HG03025 (cell line): ENCODE measurements around the gene ANKRD42.

Experiments
- ATAC-seq: cut with Tn5 transposase; IDR thresholded peaks from one replicate; pipeline ENCODE4 v1.9.1; 2021; ENCODE audit warnings: mild to moderate bottlenecking, moderate library complexity; ENCODE audit not compliant: unreplicated experiment, low FRiP score

Gene ANKRD42

GRCh38 chr11:83284501-83285150 is 91.1 kb downstream of the ANKRD42 start:
- no peak for ATAC-seq

GRCh38 chr11:83285151-83285770 is 91.7 kb downstream of the ANKRD42 start:
- ATAC-seq = peak; percentile 39

- peak; percentile 91 for ATAC-seq
These were observed 92.4 kb downstream of the ANKRD42 start, which contains the start of gene CCDC90B for GRCh38 chr11:83285771-83286528. Gene CCDC90B, minus strand, starts transcription at chr11:83286367. Its CDS starts 395 bp downstream, at chr11:83285972.

- no peak for ATAC-seq
These were observed 94.1 kb downstream of the ANKRD42 start for GRCh38 chr11:83287631-83288030.

GRCh38 chr11:83292709-83293456 is 99.4 kb downstream of the ANKRD42 start:
- no peak for ATAC-seq

GRCh38 chr11:83293457-83293774 is 99.9 kb downstream of the ANKRD42 start:
- ATAC-seq = no peak

- ATAC-seq = no peak
These were observed 100.7 kb downstream of the ANKRD42 start for GRCh38 chr11:83294208-83294607.
